ENCODE data around the gene PRAMEF5.
"Not testable (repeated sequence)": the region's sequence is repeated elsewhere in the genome, so short reads cannot be mapped to it uniquely, and the experiment has no call there.

Gene PRAMEF5

GRCh38 chr1:13253898-13254297, at the start of gene PRAMEF5:
TSS of gene PRAMEF5 (plus strand) at chr1:13254198. CDS start at chr1:13259269, 5,071 bp downstream.
- DNase-seq = not testable (repeated sequence)

- not testable (repeated sequence) for DNase-seq
These were observed 45.3 kb upstream of the PRAMEF5 start for GRCh38 chr1:13208712-13209111.

GRCh38 chr1:13216619-13217018, 37.4 kb upstream of the PRAMEF5 start:
- not testable (repeated sequence) for DNase-seq

DNA sequence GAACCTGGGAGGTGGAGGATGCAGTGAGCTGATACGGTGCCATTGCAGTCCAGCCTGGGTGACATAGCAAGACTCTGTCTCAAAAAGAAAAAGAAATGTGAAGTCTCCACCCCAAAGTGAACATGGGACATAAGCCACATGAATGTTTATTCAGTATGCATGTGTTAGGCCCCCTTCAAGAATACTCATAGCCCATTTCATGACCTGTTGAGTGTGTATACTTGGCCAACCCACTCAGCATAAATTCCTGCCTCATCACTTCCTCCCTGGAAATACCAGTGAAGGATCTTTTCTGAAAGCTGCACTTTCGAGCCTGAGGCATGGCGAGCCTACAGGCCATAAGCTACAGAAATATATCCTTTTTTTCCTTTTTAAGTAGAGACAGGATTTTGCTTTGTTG, 34.8 kb upstream of the PRAMEF5 start:
- DNase-seq = not testable (repeated sequence)

- DNase-seq = not testable (repeated sequence)
These were observed 31.2 kb upstream of the PRAMEF5 start for GRCh38 chr1:13222788-13223187.

GRCh38 chr1:13224480-13225060, 29.4 kb upstream of the PRAMEF5 start:
- no peak for DNase-seq

DNA sequence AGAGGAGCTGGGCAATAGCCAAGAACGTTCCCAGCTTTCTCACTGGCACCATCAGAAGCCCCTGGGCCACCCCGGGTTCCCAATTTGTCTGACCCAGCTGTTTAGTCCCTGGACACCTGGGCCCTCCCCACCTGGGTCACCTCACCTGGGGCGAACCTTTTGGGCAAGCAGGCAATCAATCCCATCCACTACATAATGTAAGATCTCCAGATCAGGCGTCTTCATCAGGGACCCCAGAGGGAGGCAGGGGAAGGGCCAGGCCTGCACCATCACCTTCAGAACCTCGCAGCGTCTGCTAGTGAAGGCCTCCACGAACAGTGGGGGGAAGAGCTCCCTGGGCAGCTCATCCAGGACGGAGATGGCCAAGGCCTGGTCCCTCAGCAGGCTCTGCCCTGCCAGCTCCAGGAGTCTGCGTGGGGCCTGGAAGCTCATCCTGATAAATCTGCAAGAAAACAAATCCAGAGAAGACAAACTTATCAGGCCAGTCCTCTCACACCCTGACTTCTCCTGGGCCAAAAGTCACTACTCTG, 28.3 kb upstream of the PRAMEF5 start, which contains the start of gene PRAMEF18:
TSS of gene PRAMEF18 (minus strand) at position 480 of the 530 bp plus-strand sequence. CDS start at position 432, 48 bp downstream.
- not testable (repeated sequence) for DNase-seq

DNA sequence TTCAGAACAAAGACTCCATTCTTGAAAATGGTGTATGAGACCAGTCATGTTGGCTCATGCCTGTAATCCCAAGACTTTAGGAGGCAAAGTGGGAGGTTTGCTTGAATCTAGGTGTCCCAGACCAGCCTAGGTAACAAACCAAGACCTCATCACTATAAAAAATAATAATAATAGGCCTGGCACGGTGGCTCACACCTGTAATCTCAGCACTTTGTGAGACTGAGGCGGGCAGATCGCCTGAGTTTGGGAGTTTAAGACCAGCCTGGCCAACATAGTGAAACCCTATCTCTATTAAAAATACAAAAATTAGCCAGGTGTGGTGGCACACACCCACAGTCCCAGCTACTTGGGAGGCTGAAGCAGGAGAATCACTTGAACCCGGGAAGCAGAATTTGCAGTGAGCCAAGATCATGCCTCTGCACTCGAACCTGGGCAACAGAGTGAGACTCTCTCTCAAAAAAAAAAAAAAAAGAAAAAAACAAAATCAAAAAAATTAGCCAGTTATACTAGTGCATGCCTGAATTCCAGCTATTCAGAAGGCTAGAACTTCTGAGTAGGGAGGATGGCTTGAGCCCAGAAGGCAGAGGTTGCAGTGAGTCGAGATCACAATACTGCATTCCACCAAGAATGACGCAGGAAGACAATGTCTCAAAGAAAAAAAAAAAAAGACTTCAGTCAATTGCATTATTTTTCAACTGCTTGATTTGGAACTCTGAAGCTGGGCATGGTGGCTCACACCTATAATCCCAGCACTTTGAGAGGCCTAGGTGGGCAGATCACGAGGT, 26.5 kb upstream of the PRAMEF5 start:
- not testable (repeated sequence) for DNase-seq

- DNase-seq = peak; percentile 78
These were observed 25.6 kb upstream of the PRAMEF5 start for GRCh38 chr1:13228343-13228781.

- DNase-seq = not testable (repeated sequence)
These were observed 23.9 kb upstream of the PRAMEF5 start for GRCh38 chr1:13230096-13230495.

- not testable (repeated sequence) for DNase-seq
These were observed 23.4 kb upstream of the PRAMEF5 start for GRCh38 chr1:13230601-13231000.

DNA sequence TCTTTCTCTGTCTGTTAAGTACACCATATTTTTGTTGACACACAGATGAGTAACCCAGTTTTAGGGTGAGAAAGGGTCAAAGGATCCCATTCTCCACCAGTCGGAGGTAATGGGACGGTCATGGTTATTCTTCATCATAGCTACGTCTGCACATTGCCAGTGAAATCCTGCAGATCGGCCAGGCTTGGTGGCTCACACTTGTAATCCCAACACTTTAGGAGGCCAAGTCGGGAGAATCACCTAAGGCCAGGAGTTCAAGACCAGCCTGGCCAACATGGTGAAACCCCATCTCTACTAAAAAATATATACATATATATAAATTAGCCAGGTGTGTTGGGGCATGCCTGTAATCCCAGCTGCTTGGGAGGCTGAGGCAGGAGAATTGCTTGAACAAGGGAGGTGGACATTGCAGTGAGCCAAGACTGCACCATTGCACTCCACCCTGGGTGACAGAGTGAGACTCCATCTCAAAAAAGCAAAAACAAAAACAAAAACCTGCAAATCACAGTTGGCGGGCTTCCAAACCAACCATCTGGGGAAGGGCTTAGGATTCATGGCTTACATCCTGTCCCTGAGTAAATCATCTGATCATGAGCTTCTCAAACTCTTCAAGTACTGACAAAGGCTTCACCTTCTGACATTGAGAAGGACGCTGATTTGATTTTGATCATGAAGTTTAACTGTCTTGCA, 22.8 kb upstream of the PRAMEF5 start:
- DNase-seq = not testable (repeated sequence)

- not testable (repeated sequence) for DNase-seq
These were observed 21.9 kb upstream of the PRAMEF5 start for GRCh38 chr1:13232056-13232455.

- not testable (repeated sequence) for DNase-seq
These were observed 19.9 kb upstream of the PRAMEF5 start for GRCh38 chr1:13234057-13234456.

DNA sequence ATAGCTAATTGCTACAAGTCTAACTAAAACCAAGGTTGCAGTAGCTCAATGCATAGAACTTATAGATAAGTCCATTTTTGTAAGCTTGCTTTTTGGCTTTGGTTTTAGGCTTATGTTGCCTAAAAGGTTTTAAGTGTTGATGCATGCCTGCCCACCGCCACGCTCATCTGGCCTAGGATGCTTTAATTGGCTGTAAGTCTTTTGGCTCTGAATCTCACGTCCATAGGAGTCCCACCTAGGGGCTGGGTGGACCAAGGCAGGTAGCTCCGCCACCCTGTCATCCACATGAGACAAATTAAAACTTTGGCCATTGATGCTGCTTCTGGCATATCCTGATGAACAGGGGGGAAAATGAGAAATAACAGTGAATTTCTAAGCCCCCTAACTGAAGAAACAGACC, 16.4 kb upstream of the PRAMEF5 start:
- DNase-seq = not testable (repeated sequence)

GRCh38 chr1:13239633-13240032, 14.4 kb upstream of the PRAMEF5 start:
- DNase-seq = not testable (repeated sequence)

DNA sequence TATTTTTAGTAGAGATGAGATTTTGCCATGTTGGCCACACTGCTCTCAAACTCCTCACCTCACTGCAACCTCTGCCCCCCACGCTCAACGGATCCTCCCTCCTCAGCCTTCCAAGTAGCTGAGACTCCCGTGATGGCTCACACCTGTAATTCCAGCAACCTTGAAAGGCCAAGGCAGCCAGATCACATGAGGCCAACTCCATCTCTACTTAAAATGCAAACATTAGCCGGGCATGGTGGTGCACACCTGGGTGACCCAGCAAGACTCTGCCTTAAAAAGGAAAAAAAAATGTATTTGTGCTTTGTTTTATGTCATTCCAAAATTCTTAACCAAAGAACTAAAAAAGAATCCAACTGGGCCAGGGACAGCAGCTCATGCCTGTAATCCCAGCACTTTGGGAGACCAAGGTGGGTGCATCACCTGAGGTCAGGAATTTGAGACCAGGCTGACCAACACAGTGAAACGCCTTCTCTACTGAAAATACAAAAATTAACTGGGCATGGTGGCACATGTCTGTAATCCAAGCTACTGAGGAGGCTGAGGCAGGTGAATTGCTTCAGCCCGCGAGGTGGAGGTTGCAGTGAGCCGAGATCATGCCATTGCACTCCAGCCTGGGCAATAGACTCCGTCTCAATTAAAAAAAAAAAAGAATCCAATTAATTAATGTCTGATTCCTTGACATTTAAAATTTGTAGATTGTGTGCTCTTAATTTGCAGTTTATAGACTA, 10.3 kb upstream of the PRAMEF5 start:
- not testable (repeated sequence) for DNase-seq

DNA sequence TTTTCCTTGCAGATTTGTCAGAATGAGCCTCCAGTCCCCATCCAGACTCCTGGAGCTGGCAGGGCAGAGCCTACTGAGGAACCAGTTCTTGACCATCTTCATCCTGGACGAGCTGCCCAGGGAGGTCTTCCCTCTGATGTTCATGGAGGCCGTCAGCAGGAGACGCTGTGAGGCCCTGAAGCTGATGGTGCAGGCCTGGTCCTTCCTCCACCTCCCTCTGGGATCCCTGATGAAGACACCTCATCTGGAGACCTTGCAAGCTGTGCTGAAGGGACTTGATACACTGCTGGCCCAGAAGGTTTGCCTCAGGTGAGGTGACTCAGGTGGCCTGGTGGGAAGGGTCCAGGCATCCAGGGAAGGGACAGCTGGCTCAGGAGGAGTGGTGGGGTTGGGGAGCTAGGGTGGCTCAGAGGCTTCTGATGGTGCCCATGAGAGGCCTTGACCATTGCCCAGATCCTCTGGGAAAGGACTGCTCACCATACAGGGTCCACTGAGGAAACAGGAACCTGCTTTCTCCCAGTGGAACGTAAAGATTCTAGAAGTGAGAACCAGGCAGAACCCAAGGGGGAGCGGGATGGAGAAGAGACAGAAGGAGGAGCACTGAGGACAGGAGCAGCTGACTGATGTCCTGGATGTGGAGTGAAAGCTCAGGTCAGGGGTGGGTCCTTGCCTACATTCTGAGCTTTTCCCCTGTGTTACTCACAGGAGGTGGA, 8.0 kb upstream of the PRAMEF5 start:
- not testable (repeated sequence) for DNase-seq

DNA sequence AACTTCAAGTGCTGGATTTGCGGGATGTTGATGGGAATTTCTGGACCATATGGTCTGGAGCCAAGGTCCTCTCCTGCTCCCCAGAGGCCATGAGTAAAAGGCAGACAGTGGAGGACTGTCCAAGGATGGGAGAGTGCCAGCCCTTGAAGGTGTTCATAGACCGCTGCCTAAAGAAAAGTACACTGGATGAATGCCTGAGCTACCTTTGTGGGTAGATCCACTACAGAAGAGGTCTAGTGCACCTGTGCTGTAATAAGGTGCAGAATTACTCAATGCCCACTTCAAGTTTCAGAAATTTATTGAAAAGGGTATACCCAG, 7.5 kb upstream of the PRAMEF5 start:
- DNase-seq = not testable (repeated sequence)

DNA sequence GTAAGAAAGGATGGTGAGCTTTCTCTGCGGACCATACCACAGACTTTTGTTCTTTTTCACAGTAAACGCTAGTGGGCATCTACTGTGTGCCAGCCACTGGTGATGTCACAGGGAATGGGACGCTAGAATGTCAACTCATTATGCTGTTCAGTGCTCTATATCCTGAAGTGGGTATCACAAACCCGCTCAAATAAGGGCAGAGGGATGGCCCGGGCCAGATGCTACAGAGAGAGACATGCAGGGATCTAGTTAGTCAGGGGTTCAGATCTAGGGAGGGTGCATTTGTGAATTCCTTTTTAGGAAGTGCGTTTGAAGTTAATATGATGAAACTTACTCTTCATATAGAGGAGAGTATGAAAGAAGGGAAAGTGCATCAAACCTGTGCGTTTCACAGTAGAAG, 6.9 kb upstream of the PRAMEF5 start:
- not testable (repeated sequence) for DNase-seq

DNA sequence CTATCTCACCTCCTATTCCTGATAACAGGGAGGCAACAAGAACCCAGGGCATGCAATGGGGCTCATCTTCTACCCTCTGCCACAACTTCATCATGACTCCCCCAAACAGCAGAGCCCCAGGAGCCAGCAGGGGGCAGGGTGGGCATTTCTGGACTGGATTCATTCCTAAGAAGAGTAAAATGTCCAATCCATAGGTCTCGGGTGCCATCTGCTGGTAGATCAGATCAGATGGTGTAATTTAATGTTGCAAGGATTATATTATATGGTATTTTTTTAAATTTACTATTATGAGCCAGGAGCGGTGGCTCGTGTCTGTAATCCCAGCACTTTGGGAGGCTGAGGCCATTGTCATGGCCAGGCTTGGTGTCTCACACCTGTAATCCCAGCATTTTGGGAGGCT, 11.1 kb downstream of the PRAMEF5 start:
- not testable (repeated sequence) for DNase-seq

GRCh38 chr1:13277016-13277415, 23.0 kb downstream of the PRAMEF5 start:
- DNase-seq = not testable (repeated sequence)

Measured in hematopoietic multipotent progenitor cell treated with erythropoietin and hydrocortisone succinate and interleukin-3 and kit ligand, for 6 days (in vitro differentiated cells).